BJ (cell line): Measurements from ENCODE around the gene MAPK1. TPM values are rescaled to one million over a fixed set of nuclear protein-coding genes. Genes with fewer than 3 reads are reported as not detected.

Experiments
- CTCF ChIA-PET: fragments of 350-600 bp; formaldehyde crosslinking; extraction: SDS; loops from one replicate; lab custom pipeline; 2021; ENCODE audit warnings: antibody characterized with exemption, inconsistent platforms; lab: Yijun Ruan, JAX
- POLR2A ChIA-PET: fragments of 300-600 bp; sonication (Branson Sonifier 250); formaldehyde crosslinking; extraction: SDS; loops from one replicate; lab custom pipeline; 2021; ENCODE audit warnings: antibody characterized with exemption; lab: Charles Lee
- DNase-seq: peaks from one replicate; pipeline ENCODE4 v3.0.0-alpha.2; 2011; ENCODE audit warnings: low read depth
- H3K27me3 ChIP-seq: 2 replicates; pipeline ENCODE4 v1.6.0; 2011; ENCODE audit warnings: low read length; ENCODE audit not compliant: control insufficient read depth, insufficient read depth
- H3K36me3 ChIP-seq: 2 replicates; pipeline ENCODE4 v1.5.1; 2011; ENCODE audit warnings: low read length; ENCODE audit not compliant: control insufficient read depth, insufficient read depth
- H3K4me3 ChIP-seq: 2 replicates; pipeline ENCODE4 v1.5.1; 2011; ENCODE audit warnings: low read depth, mild to moderate bottlenecking, control low read depth, low read length
- polyA plus RNA-seq: library from polyadenylated mRNA; depleted of rRNA; stranded (reverse); fragments of >200 nt; gene quantifications from 2 replicates; pipeline ENCODE4 v1.2.3, GENCODE V29; 2011
- TF ChIP-seq, protein P1 (sequence below): IDR thresholded peaks from 2 replicates; pipeline ENCODE4 v1.5.1; 2011; ENCODE audit warnings: low read depth, mild to moderate bottlenecking, control low read depth, inconsistent platforms, low read length, moderate library complexity; ENCODE audit not compliant: insufficient read depth

The MAPK1 gene
- polyA plus RNA-seq, 1 experiment, result 119 TPM

DNA sequence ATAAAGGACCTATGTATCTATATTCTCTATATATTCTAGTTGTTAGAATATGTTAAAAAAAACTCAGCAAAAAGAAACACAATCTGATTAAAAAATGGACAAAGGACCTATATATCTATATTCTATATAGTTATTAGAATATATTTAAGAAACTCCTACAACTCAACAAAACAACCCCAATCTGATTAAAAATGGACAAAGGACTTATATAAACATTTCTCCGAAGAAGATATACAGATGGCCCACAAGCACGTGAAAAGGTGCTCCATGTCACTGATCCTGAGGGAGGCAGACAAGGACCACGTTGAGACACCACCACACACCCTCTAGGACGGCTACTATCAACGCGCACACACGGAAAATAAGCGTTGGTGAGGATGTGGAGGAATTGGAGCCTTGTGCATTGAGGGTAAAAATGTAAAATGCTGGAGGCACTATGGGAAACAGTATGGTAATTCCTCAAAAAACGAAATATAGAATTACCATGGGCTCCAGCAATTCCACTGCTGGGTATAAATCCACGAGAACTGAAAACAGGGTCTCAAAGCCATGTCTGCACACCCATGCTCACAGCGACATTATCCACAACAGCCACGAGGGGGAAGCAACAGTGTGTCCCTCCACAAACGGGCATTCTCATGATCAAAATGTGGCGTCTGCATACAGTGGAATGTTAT, 154.6 kb downstream of the MAPK1 start:
- Histone ChIP-seq H3K4me3 (no peak overlapping the region), H3K27me3 (no peaks in the 10 kb centered on the region), H3K36me3 (no peaks in the 10 kb centered on the region)
- DNase-seq, result peak; percentile 15
- ChIA-PET POLR2A (no interaction called here), CTCF (interaction anchor here (0.7 to 6.3 kb wide), 14 partner anchors 8 to 240 kb away, joined by 3 to 59 read pairs (median 4); partner anchors contain the start of gene PPM1F)
- TF ChIP-seq, protein P1, sequence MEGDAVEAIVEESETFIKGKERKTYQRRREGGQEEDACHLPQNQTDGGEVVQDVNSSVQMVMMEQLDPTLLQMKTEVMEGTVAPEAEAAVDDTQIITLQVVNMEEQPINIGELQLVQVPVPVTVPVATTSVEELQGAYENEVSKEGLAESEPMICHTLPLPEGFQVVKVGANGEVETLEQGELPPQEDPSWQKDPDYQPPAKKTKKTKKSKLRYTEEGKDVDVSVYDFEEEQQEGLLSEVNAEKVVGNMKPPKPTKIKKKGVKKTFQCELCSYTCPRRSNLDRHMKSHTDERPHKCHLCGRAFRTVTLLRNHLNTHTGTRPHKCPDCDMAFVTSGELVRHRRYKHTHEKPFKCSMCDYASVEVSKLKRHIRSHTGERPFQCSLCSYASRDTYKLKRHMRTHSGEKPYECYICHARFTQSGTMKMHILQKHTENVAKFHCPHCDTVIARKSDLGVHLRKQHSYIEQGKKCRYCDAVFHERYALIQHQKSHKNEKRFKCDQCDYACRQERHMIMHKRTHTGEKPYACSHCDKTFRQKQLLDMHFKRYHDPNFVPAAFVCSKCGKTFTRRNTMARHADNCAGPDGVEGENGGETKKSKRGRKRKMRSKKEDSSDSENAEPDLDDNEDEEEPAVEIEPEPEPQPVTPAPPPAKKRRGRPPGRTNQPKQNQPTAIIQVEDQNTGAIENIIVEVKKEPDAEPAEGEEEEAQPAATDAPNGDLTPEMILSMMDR, result peak; percentile 85

DNA sequence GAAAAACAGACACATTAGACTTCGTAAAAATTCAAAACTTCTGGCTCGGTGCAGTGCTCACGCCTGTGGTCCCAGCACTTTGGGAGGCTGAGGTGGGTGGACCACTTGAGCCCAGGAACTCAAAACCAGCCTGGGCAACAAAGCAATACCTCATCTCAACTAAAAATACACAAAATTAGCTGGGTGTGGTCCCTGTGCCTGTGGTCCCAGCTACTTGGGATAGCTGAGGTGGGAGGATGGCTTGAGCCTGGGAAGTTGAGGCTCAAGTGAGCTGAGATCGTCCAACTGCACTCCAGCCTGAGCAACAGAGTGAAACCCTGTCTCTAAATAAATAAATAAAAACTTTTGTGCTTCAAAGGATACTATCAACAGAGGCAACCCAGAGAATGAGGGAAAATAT, 155.6 kb downstream of the MAPK1 start:
- TF ChIP-seq, protein P1, result no peak
- POLR2A ChIA-PET, result no interaction called here
- DNase-seq, result no peak
- H3K36me3 ChIP-seq, result no peaks in the 10 kb centered on the region
- H3K4me3 ChIP-seq, result no peak overlapping the region
- no peaks in the 10 kb centered on the region for H3K27me3 ChIP-seq
- CTCF ChIA-PET, result interaction anchor here (4.6 to 6.3 kb wide), 2 partner anchors 228 to 241 kb away, joined by 43 to 59 read pairs; partner anchors contain the start of gene PPM1F

DNA sequence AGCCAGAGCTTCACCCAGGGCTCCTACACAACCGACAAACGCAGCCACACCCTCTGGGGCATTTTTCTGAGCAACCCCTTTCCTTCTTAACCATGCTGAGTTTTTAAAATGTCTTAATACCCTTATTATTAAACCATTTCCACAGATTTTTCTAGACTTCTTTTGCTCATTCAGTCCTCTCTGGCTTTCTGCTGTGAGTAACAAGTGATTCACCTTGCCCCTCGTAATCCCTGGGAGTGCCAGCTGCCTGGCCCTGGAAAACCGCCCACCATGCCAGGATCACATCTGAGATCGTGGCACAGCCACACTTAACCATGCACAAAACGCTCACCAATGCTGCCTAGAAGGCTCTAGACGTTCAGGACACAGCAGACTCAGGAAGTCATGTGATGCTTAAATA, 157.3 kb downstream of the MAPK1 start:
- no peak for DNase-seq
- no peaks in the 10 kb centered on the region for H3K36me3 ChIP-seq

DNA sequence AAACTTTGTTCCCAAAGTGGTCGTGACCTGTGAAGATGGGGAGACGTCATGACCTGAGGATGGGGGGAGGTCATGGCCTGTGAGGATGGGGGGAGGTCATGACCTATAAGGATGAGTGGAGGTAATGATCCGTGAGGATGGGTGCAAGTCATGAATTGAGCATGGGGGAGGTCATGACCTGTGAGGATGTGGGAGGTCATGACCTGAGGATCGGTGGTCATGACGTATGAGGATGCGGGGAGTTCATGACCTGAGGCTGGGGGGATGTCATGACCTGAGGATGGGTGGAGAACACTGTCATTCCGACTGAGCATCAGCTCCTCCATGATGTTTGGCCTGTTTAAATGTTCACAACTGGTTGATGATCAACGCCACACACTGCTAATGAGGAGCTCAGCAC, 157.8 kb downstream of the MAPK1 start:
- Histone ChIP-seq H3K27me3 (no peaks in the 10 kb centered on the region), H3K36me3 (no peaks in the 10 kb centered on the region), H3K4me3 (no peak overlapping the region)
- CTCF ChIA-PET, result interaction anchor here (0.6 to 6.3 kb wide), 3 partner anchors 127 to 243 kb away, joined by 3 to 59 read pairs (median 43); partner anchors contain the start of gene PPM1F
- POLR2A ChIA-PET, result no interaction called here
- DNase-seq, result no peak
- TF ChIP-seq, protein P1, result no peak

More for the DNA sequence above, 157.3 kb downstream of the MAPK1 start:
- TF ChIP-seq, protein P1, result no peak
- Histone ChIP-seq H3K4me3 (no peak overlapping the region), H3K27me3 (no peaks in the 10 kb centered on the region)
- POLR2A ChIA-PET, result no interaction called here
- CTCF ChIA-PET, result interaction anchor here (0.6 to 6.3 kb wide), 3 partner anchors 126 to 243 kb away, joined by 3 to 59 read pairs (median 43); partner anchors contain the start of gene PPM1F

DNA sequence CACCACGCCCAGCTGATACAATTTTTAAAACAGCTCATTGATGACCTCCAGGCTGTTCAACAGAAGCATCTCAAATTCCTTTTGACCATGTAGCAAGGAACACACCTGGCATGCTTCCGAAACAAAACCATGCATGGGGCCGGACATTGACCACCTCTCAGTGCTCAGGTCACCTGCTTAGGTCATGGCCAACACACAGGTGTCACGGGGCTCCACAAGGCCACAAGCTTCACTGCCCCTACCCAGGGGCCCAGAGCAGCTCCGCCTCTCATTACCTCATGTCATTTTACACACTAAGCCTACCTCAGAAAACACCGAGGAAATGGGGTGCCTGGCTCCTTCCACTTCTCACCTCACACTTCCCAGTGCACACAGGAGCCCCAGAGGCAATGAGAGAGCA, 158.5 kb downstream of the MAPK1 start:
- DNase-seq, result no peak
- TF ChIP-seq, protein P1, result no peak
- H3K27me3 ChIP-seq, result no peaks in the 10 kb centered on the region
- ChIA-PET POLR2A (no interaction called here), CTCF (interaction anchor here (1.0 to 5.7 kb wide), 3 partner anchors 229 to 242 kb away, joined by 4 to 35 read pairs (median 4); no protein-coding TSS in a partner anchor)
- H3K4me3 ChIP-seq, result no peak overlapping the region
- no peaks in the 10 kb centered on the region for H3K36me3 ChIP-seq
